NCI-H345 (cell line): ENCODE results near the gene AP1M1.
A peak's percentile ranks its signal among the peaks of the same experiment; 100 is the strongest.

Experiments used
- DNase-seq: peaks from one replicate; lab custom pipeline; 2025; lab: John Stamatoyannopoulos, UW

The AP1M1 gene

DNA sequence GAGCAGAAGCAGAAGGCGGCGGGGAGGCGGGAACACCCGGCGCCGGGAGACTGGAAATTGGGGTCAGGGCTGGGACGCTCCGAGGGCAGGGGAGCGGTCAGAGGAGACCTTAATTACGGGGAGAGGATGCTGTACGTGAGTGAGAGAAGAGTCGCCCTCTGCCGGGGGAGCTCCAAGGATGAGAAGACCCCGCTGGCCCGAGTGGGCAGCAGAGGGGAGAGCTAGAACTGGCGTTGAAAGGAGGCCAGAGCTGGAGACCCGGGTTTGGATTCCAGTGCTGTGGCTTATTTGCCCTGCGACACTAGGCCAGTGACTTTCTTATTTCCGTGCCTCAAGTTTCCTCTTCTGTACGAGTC, 12.0 kb upstream of the AP1M1 start:
- DNase-seq = no peak

GRCh38 chr19:16188521-16188920, 9.2 kb upstream of the AP1M1 start:
- no peak for DNase-seq

DNA sequence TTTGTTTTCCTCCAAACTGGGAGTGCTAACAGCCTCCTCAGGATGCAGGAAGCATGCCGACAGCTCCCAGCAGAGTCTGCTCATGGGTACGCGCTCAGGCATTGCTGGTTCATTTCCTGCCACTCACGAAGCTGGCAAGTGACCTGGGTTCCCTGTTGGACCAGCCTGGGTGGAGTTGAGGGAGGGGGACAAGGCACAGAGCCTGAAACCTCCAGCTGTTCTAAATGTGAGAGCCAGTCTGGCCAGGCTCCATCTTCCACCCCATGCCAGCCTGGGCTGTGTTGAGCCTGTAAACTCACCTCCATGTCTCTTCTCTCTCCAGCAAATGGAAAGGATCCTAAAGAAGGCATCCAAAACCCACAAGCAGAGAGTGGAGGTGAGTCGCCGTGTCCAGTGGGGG, 7.5 kb upstream of the AP1M1 start:
- DNase-seq = no peak

DNA sequence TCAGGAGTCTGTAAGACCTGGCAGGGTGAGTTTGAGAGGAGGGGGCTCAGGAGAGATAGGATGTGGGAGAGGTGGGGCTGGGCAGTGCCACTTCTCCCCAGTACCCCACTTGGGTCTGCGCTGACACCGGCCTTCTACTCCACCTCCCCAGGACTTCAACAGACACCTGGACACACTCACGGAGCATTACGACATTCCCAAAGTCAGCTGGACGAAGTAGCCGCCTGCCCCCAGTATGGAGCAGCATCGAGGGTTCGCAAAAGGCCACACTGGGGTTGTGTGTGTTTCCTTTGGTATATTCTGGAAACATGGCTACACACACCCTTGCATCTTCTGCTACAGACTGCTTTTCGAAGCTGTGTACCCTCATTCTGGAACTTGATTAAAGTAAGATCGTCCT, 7.0 kb upstream of the AP1M1 start:
- no peak for DNase-seq

GRCh38 chr19:16191216-16191908, 6.3 kb upstream of the AP1M1 start:
- no peak for DNase-seq

- DNase-seq = no peak
Observed at GRCh38 chr19:16193466-16193865, 4.2 kb upstream of the AP1M1 start.

GRCh38 chr19:16197188-16197621, 506 bp upstream of the AP1M1 start:
- no peak for DNase-seq

- DNase-seq = no peak
Observed at GRCh38 chr19:16198370-16198651, 600 bp downstream of the AP1M1 start.

DNA sequence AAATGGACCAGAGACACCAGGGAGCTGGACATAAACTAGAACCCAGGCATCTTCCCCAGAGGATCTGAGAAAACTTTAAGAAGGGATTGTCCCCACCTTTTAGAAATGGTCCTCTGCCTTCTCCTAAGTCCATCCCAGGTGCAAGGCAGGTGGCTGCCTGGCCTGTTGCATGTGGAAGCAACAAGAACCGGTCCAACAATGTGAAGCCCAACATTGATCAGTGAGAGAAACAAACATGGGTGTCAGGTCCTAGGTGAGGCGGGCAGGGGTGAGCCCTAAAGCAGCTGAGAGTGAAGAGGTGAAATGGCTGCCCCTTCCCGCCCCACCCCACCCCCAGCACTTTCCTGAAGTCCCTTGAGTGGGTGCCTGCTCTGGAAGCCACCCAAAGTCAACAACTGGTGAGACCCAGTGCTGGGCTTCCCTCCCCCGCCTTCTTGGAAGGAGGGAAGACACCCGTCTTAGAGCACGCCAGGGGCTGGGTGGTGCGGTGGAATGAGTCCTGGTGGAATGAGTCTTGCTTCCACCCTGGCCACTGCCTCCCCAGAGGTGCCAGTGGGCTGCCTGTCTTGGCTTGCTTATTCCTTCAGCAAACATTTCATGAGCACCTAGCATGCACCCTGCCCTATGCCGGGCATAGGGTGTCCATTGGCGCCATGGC, 1.7 kb downstream of the AP1M1 start:
- no peak for DNase-seq

GRCh38 chr19:16200038-16201010, 2.6 kb downstream of the AP1M1 start:
- no peak for DNase-seq

- DNase-seq = no peak
Observed at GRCh38 chr19:16201011-16201391, 3.3 kb downstream of the AP1M1 start.

DNA sequence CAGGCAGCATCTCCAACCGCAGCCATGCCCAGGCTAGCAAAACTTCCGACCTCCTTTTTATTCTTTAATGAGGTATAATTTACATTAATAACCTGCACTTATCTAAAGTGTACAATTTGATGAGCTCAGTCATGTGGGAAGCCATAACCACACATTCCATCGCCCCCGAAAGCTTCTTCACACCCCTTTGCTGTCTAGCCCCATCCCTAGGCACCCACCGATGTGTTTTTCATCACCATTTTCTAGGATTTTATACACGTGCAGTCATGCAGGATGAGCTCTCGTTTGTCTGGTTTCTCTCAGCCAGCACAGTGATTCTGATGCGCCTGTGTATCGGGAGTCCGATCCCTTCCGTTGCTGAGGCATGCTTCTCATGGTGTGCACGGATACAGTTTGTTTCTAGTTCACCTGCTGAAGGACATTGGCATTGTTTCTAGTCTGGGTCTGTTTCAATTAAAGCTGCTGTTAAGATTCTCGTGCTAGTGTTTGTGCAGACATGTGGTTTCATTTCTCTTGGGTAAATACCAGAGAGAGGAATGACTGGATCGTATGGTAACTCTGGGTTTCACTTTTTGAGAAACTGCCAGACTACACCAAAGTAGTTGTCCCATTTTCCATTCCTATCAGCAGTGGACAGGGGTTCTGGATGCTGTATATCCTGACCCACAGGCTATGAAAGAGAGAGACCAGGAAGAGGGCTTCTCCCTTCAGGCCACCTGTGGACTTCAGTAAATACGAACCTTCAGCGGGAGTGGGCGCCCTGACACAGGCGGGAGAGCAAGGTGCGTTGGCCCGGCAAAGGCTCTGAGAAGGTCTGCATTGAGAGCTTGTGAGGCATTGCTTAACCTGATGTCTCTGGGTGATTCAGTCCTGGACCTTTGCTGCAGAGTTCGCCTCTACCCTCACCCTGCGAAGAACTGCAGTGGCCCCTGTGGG, 4.9 kb downstream of the AP1M1 start:
- DNase-seq = no peak

DNA sequence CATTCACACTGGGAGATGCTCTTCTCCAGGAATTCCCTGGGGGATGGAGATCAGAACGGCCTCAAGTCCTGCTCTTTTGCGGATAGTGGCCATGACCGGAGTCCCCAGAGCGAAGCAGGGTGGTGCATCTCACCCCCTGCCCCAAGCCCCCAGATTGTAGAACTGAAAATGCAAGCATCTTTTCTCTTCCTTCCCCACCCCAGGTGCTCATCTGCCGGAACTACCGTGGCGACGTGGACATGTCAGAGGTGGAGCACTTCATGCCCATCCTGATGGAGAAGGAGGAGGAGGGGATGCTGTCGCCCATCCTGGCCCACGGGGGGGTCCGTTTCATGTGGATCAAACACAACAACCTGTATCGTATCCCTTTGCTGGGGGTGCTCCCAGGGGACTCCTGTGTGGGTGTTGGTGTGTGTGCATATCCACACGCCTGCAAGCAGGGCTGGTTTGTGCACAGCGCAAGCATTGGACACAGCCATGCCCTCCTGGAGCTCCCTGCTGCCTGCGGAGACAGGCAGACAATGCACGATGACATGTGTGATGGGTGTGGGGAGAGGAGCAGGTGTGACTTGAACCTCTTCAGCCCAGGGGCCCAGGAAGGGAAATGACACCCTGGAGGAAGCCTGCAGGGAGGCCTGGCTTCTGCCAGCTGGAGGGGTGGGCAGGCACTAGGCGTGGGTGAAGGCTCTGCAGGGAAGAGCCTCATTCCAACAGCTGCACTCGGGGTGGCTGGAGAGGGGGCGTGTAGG, 5.7 kb downstream of the AP1M1 start:
- peak; percentile 78 for DNase-seq

DNA sequence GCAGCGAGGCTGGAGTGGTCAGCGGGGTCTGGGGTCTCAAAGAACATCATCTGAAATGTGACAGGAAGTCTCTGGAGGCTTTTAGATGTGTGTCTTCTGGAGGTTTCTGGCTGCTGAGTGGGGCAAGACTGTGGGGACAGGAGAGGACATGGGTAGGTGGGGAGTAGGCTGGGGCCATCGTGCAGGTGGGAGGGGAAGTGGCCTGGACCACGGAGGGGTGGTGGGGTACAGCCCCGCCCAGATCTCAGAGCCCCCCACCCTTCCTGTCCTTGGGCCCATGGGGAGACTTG, 6.2 kb downstream of the AP1M1 start:
- no peak for DNase-seq

DNA sequence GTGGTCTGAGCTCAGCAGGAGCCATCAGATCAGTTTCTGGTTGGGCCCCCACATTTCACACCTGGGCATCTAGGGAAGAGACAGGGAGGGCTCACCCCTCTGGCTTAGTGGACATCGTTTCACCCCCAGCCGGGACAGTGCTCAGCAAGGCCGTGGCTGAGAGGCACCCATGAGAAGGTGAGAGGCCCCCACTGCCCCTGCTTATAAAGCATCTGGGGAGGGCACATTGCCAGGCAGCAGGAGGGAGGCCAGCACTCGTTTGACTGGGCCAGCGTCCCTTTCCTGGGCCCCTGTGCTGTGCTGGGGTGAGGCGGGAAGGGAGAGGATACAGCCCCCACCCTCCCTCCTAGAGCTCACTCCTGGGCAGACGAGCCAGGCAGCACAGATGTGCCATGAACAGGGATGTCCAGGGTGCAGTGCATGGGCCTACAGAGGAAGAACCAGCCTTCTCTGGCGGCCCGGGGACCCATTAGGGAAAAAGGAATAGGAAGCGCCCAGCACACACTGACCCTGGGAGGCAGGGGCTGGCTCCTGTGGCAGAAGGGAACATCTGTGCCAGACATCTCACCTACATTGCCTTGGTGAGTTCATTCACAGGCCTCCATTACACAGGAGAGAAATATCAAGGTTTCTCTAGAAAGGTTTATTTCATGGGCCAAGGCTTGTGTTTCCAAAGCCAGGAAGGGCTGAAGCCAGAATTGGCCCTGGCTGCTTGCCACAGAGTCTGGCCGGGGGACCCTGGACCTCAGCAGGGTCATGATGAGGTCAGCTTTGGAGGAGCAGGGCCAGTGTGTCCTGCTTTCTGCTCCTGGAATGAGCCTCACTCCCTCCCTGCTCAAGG, 7.7 kb downstream of the AP1M1 start:
- DNase-seq = no peak

GRCh38 chr19:16206046-16206605, 8.4 kb downstream of the AP1M1 start:
- no peak for DNase-seq

GRCh38 chr19:16206637-16207036, 8.9 kb downstream of the AP1M1 start:
- no peak for DNase-seq

DNA sequence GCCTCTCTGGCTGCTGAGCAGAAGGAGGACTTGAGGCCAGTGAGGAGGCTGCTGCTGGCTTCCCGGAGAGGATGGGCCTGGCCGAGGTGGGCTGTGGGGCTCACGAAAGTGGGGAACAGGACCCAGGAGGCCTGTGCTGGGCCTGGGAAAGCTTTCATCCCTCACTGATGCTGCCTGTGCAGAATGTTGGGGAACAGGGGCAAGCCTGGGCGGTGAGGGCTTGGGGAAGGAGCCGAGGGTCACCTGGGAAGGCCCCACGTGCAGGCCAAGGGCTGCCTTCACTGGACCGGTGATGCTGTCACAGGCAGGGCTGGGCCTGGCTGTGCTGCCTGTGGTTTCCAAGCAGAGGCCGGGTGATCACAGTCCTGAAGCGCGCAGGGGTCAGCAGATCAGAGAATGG, 9.4 kb downstream of the AP1M1 start:
- no peak for DNase-seq

DNA sequence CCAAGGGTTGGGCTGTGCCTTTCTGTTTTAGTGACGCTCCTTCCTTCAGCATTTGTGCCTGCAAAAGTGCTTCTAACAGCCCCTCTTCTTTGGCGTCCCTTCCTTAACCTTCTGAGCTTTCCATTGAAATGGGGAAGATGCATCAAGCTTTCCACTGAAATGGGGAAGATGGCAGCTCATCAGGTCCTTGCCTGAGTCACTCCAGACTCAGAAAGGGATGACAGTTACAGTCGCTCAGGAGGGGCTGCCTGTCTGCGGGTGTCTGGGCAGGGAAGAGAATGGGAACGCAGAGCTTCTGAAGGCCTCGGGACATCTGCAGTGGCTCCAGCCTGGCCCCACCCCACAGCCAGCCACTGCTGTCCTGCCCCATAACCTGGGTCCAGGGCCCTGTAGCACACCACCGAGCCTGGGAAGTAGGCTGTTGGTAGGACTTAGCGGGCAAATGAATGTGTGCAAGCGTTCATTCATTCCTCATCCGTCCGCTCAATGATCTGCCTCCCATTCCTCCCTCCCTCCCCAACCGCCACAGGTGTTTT, 9.8 kb downstream of the AP1M1 start:
- no peak for DNase-seq
